Transverse colon (tissue), 4 donors: ENCODE measurements around the gene ZNF205. TPM values are rescaled to one million over a fixed set of nuclear protein-coding genes. Genes with fewer than 3 reads are reported as not detected.

Source experiments
- DNase-seq: peaks from one replicate; pipeline ENCODE4 v3.0.0-alpha.2; 2019
- H3K27ac ChIP-seq, 4 donors: fragments of 200-600 bp; sonication (generic); 2 replicates each; pipeline ENCODE4 v1.5.1; 2016 to 2018; ENCODE audit warnings: inconsistent platforms in 4 of 4
- H3K27me3 ChIP-seq: fragments of 200-600 bp; sonication (generic); 2 replicates; pipeline ENCODE4 v1.5.1; 2017; ENCODE audit warnings: inconsistent platforms
- H3K36me3 ChIP-seq, 4 donors: fragments of 200-600 bp; sonication (generic); 2 replicates each; pipeline ENCODE4 v1.5.1; 2017 to 2019; ENCODE audit warnings: inconsistent platforms in 4 of 4
- H3K4me1 ChIP-seq, 4 donors: fragments of 200-600 bp; sonication (generic); 2 replicates each; pipeline ENCODE4 v1.5.1; 2017 to 2020; ENCODE audit warnings: inconsistent platforms in 4 of 4
- H3K4me3 ChIP-seq, 4 donors: fragments of 200-600 bp; sonication (generic); 1 replicate in 1 of 4; 2 replicates in 3 of 4; pipeline versions ENCODE4 v1.5.1 to v1.6.1; 2017 to 2019; ENCODE audit warnings: inconsistent platforms in 4 of 4
- H3K9me3 ChIP-seq, 2 donors: fragments of 200-600 bp; sonication (generic); 2 replicates each; pipeline ENCODE4 v1.5.1; 2017 to 2019; ENCODE audit warnings: inconsistent platforms in 2 of 2
- EP300 ChIP-seq: sonication (generic); formaldehyde crosslinking; IDR thresholded peaks from one replicate; pipeline ENCODE4 v1.6.1; 2017; ENCODE audit warnings: antibody characterized with exemption, low read depth
- POLR2A ChIP-seq: fragments of 450-650 bp; IDR thresholded peaks from one replicate; pipeline ENCODE4 v1.6.1; 2016; ENCODE audit warnings: antibody characterized with exemption, mild to moderate bottlenecking, moderate library complexity
- POLR2AphosphoS5 ChIP-seq, 3 donors: sonication (generic); formaldehyde crosslinking; IDR thresholded peaks; one replicate each; pipeline ENCODE4 v1.6.1; 2016; ENCODE audit warnings: antibody characterized with exemption in 3 of 3
- WGBS, 2 donors: methylation state at CpG; one replicate each; pipeline ENCODE4 v1.1.5; 2018; ENCODE audit warnings: low coverage in 1 of 2; 5-methylcytosine and 5-hydroxymethylcytosine counted together
- in situ Hi-C, 4 donors: fragments of 200-750 bp; cut with MboI; loops; one replicate each; pipeline versions ENCODE4 v1.15.0 to v1.15.1; 2017; ENCODE audit warnings: low sequenced_read_pairs in 3 of 4, low pct_ligation_motif_present in 1 of 4, low pct_unique_long_range_greater_than_20kb in 1 of 4
- intact Hi-C: fragments of 100-400 bp; cut with DNase I; formaldehyde crosslinking; loops from one replicate; pipeline ENCODE4 v1.15.1; 2023; ENCODE audit warnings: low total_unique reads
- total RNA-seq, 4 donors: library from RNA; depleted of rRNA; stranded (reverse); fragments of >200 nt; gene quantifications; one replicate each; pipeline ENCODE4 v1.1.0, GENCODE V29; 2016
- TF ChIP-seq, protein P1 (sequence below), 5 experiments: fragments of 200-600 bp in 3 of 5; fragments of 450-650 bp in 2 of 5; sonication (generic) in 3 of 5; IDR thresholded peaks; 1 replicate in 2 of 5; 2 replicates in 3 of 5; pipeline ENCODE4 v1.5.1; 2016 to 2017; ENCODE audit warnings: antibody characterized with exemption in 5 of 5, inconsistent platforms in 3 of 5, mild to moderate bottlenecking in 2 of 5, moderate library complexity in 1 of 5

Gene ZNF205
- total RNA-seq, 4 donors from 2014 or later: 5.2 to 16.3 (median 15.5) TPM

DNA sequence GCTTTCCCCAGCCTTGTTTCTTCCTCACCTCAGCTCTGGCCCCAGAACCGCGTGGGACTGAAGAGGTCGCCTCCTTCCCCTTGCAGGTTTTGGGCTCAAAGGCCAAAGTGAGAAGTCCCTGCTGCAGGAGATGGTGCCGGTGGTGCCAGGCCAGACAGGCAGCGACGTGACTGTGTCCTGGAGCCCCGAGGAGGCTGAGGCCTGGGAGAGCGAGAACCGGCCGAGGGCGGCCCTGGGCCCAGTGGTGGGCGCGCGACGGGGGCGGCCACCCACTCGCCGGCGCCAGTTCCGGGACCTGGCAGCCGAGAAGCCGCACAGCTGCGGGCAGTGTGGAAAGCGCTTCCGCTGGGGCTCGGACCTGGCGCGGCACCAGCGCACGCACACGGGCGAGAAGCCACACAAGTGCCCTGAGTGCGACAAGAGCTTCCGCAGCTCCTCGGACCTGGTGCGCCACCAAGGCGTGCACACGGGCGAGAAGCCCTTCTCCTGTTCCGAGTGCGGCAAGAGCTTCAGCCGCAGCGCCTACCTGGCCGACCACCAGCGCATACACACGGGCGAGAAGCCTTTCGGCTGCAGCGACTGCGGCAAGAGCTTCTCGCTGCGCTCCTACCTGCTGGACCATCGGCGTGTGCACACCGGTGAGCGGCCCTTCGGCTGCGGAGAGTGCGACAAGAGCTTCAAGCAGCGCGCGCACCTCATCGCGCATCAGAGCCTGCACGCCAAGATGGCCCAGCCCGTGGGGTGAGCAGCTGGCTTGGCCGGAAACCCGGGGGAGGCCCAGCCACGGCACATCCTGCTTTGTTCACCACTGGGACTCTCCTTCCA, 28.4 kb downstream of the ZNF205 start:
- no peak for TF ChIP-seq EP300
- no peak for TF ChIP-seq POLR2AphosphoS5 (IDR thresholded peaks at IDR 0.05)
- TF ChIP-seq, protein P1, sequence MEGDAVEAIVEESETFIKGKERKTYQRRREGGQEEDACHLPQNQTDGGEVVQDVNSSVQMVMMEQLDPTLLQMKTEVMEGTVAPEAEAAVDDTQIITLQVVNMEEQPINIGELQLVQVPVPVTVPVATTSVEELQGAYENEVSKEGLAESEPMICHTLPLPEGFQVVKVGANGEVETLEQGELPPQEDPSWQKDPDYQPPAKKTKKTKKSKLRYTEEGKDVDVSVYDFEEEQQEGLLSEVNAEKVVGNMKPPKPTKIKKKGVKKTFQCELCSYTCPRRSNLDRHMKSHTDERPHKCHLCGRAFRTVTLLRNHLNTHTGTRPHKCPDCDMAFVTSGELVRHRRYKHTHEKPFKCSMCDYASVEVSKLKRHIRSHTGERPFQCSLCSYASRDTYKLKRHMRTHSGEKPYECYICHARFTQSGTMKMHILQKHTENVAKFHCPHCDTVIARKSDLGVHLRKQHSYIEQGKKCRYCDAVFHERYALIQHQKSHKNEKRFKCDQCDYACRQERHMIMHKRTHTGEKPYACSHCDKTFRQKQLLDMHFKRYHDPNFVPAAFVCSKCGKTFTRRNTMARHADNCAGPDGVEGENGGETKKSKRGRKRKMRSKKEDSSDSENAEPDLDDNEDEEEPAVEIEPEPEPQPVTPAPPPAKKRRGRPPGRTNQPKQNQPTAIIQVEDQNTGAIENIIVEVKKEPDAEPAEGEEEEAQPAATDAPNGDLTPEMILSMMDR (IDR thresholded peaks at IDR 0.05): no peak
- TF ChIP-seq POLR2A: no peak
- no peak for DNase-seq
- in situ Hi-C loops (loop anchor here in 1 of 4 donors (25.0 kb wide), 1 partner anchor 104 kb away; the partner anchor contains the start of genes BICDL2 and MMP25), intact Hi-C loops (no loop called here)
- H3K36me3 ChIP-seq: peaks cover 0 to 15% (median 2%) of the 10 kb centered on the region in 4 donors
- H3K27ac ChIP-seq: no peak overlapping the region
- 91% methylated on average over 59 of the region's 69 CpGs; no CpG with 5 or more reads in 1 of the 2 donors for whole genome bisulfite sequencing, 2 donors
- H3K9me3 ChIP-seq: no peaks in the 10 kb centered on the region
- no peaks in the 10 kb centered on the region for H3K27me3 ChIP-seq
- H3K4me1 ChIP-seq: peaks cover 7 to 23% (median 18%) of the 10 kb centered on the region in 4 donors
- H3K4me3 ChIP-seq: no peak overlapping the region

DNA sequence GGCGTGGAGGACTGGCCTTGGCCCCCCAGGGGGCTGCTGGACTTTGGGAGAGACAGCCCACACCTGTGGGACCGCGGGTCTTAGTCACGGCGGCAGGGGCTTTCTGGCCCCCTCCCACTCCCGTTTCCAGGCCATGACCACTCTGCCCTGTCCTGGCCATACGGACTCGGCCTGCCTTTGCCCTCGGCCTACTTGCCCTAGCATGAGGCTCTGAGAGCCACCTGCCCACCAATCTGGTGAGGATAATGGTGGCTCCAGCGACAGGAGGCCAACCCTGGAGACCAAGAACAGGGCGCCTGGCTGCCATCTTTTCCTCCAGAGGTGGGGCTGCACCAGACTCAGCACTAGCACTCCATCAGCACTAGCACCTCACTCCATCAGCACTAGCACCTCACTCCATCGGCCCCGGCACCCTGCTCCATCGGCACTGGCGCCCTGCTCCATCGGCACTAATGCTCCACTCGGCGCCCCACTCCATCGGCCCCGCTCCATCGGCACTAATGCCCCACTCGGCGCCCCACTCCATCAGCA, 29.5 kb downstream of the ZNF205 start:
- Histone ChIP-seq H3K4me1 (peaks cover 0 to 14% (median 13%) of the 10 kb centered on the region in 4 donors), H3K4me3 (no peak overlapping the region), H3K27ac (no peak overlapping the region), H3K27me3 (no peaks in the 10 kb centered on the region), H3K9me3 (no peaks in the 10 kb centered on the region), H3K36me3 (peaks cover 0 to 15% (median 2%) of the 10 kb centered on the region in 4 donors)
- in situ Hi-C loops (loop anchor here in 1 of 4 donors (25.0 kb wide), 1 partner anchor 105 kb away; the partner anchor contains the start of genes BICDL2 and MMP25), intact Hi-C loops (no loop called here)
- TF ChIP-seq EP300 (no peak), POLR2A (no peak), POLR2AphosphoS5 (IDR thresholded peaks at IDR 0.05) (no peak)
- TF ChIP-seq, protein P1 (IDR thresholded peaks at IDR 0.05): no peak
- no peak for DNase-seq
- WGBS, 2 donors: 88 to 92% methylated on average over 8 to 21 of the region's 23 CpGs

- 83 to 97% methylated on average over 1 to 22 of the region's 22 CpGs for WGBS, 2 donors
- TF ChIP-seq, protein P1 (IDR thresholded peaks at IDR 0.05): no peak
- TF ChIP-seq POLR2A (no peak), POLR2AphosphoS5 (IDR thresholded peaks at IDR 0.05) (no peak), EP300 (no peak)
- Histone ChIP-seq H3K36me3 (peaks cover 0 to 15% (median 2%) of the 10 kb centered on the region in 4 donors), H3K9me3 (no peaks in the 10 kb centered on the region), H3K4me1 (peaks cover 0 to 14% (median 13%) of the 10 kb centered on the region in 4 donors), H3K4me3 (no peak overlapping the region), H3K27ac (no peak overlapping the region), H3K27me3 (no peaks in the 10 kb centered on the region)
- no peak for DNase-seq
- in situ Hi-C loops: loop anchor here in 1 of 4 donors (25.0 kb wide), 1 partner anchor 105 kb away; the partner anchor contains the start of genes BICDL2 and MMP25
- intact Hi-C loops: no loop called here
Measured at GRCh38 chr16:3142327-3142726, 29.9 kb downstream of the ZNF205 start.

GRCh38 chr16:3142770-3143169, 30.4 kb downstream of the ZNF205 start:
- TF ChIP-seq POLR2A: no peak
- no peak for TF ChIP-seq POLR2AphosphoS5 (IDR thresholded peaks at IDR 0.05)
- no peak for TF ChIP-seq EP300
- TF ChIP-seq, protein P1 (IDR thresholded peaks at IDR 0.05): no peak
- Histone ChIP-seq H3K4me1 (peaks cover 0 to 14% (median 13%) of the 10 kb centered on the region in 4 donors), H3K4me3 (no peak overlapping the region), H3K36me3 (peaks cover 0 to 15% (median 2%) of the 10 kb centered on the region in 4 donors), H3K27ac (no peak overlapping the region), H3K9me3 (no peaks in the 10 kb centered on the region), H3K27me3 (no peaks in the 10 kb centered on the region)
- 92% methylated on average over 9 of the region's 13 CpGs; no CpG with 5 or more reads in 1 of the 2 donors for WGBS, 2 donors
- in situ Hi-C loops (loop anchor here in 1 of 4 donors (25.0 kb wide), 1 partner anchor 105 kb away; the partner anchor contains the start of genes BICDL2 and MMP25), intact Hi-C loops (no loop called here)
- no peak for DNase-seq
